ENCODE results near the gene MAP4K3.

Gene MAP4K3

GRCh38 chr2:39437522-39438296 is 624 bp upstream of the MAP4K3 start:
- no peak for DNase-seq (ENCODE audit: low read depth)
- H3K4me3 ChIP-seq (ENCODE audit: low read depth, low read length): peak overlapping the region; percentile 90

GRCh38 chr2:39435741-39436591 is 1.1 kb downstream of the MAP4K3 start:
- TF ChIP-seq CTCF (IDR thresholded peaks at IDR 0.05; ENCODE audit: low read depth, low read length) (no peak), MAX (IDR thresholded peaks at IDR 0.05; ENCODE audit: low read depth, low read length) (no peak), MYC (IDR thresholded peaks at IDR 0.05; ENCODE audit: low read depth, low read length) (no peak; the same call in 1 of the 2 replicates), POLR2A (IDR thresholded peaks at IDR 0.05; ENCODE audit: extremely low read depth, insufficient read length) (no peak)
- no peak for DNase-seq (ENCODE audit: low read depth)

More at GRCh38 chr2:39437522-39438296, 624 bp upstream of the MAP4K3 start:
- no peak for TF ChIP-seq POLR2A (IDR thresholded peaks at IDR 0.05; ENCODE audit: extremely low read depth, insufficient read length)
- no peak for TF ChIP-seq CTCF (IDR thresholded peaks at IDR 0.05; ENCODE audit: low read depth, low read length)
- no peak for TF ChIP-seq MYC (IDR thresholded peaks at IDR 0.05; ENCODE audit: low read depth, low read length)
- TF ChIP-seq MAX (IDR thresholded peaks at IDR 0.05; ENCODE audit: low read depth, low read length): no peak

GRCh38 chr2:39435234-39435633 is 1.9 kb downstream of the MAP4K3 start:
- H3K4me3 ChIP-seq (ENCODE audit: low read depth, low read length): peak overlapping the region; percentile 81
- TF ChIP-seq MAX (IDR thresholded peaks at IDR 0.05; ENCODE audit: low read depth, low read length) (no peak), CTCF (IDR thresholded peaks at IDR 0.05; ENCODE audit: low read depth, low read length) (no peak), POLR2A (IDR thresholded peaks at IDR 0.05; ENCODE audit: extremely low read depth, insufficient read length) (no peak), MYC (IDR thresholded peaks at IDR 0.05; ENCODE audit: low read depth, low read length) (no peak)
- DNase-seq (ENCODE audit: low read depth): peak; percentile 37

More at GRCh38 chr2:39435741-39436591, 1.1 kb downstream of the MAP4K3 start:
- peak overlapping the region; percentile 81 for H3K4me3 ChIP-seq (ENCODE audit: low read depth, low read length)

- H3K4me3 ChIP-seq (ENCODE audit: low read depth, low read length): no peak overlapping the region
These were observed 2.7 kb downstream of the MAP4K3 start for GRCh38 chr2:39434233-39434897.

More at GRCh38 chr2:39434233-39434897, 2.7 kb downstream of the MAP4K3 start:
- TF ChIP-seq CTCF (IDR thresholded peaks at IDR 0.05; ENCODE audit: low read depth, low read length): no peak
- no peak for TF ChIP-seq MAX (IDR thresholded peaks at IDR 0.05; ENCODE audit: low read depth, low read length)
- TF ChIP-seq MYC (IDR thresholded peaks at IDR 0.05; ENCODE audit: low read depth, low read length): no peak
- TF ChIP-seq POLR2A (IDR thresholded peaks at IDR 0.05; ENCODE audit: extremely low read depth, insufficient read length): no peak
- DNase-seq (ENCODE audit: low read depth): no peak
